Colon (tissue), 2 donors: Measurements from ENCODE around the gene PARS2.
A peak's percentile ranks its signal among the peaks of the same experiment; 100 is the strongest.

ENCODE experiments used
- FAIRE-seq: peaks from 2 replicates; lab custom pipeline; 2012; peaks lifted over from hg19 to GRCh38; lab: Jason Lieb, UNC
- donor health status: control.
- donor health status: control.

Gene PARS2

DNA sequence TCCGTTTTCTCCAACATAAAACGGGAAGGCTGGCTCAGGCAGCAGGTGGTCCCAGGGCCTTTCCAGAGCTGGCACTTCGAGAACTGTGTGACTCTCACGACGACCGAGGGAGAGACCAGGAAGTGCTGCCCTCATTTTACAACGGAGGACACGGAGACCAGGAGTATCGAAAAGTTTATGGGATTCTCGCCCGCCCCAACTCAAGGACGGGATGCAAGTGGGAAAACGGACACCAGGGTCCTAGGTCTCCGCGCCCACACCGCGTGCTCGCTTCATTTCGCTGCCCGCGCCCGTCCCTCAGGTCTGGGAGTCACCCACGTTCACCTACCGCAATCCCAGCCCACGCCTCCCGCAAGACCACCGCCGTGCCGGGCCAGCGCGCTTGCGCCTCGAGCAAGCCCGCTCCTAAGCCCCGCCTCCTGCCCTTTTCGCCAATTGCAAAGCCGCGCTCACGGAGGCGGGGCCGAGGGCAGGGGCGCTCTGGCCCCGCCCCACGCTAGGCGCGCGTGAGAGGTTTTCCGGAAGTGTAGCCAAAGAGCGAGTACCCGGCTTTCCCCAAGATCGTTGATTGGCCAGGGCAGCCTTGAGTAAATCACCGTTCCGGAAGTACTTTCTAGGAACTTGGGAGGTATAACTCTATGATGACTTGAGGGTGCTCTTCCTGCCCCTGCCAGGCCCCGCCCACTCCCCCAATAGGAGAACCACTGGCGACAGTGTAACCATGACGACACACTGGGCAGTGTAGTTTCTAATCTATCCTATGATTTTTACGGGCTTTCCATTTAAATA lies at the start of gene PARS2:
Gene PARS2 (minus strand): TSS at position 391 of the 789 bp plus-strand sequence. CDS start 5,362 bp downstream, outside the sequence.
- peak; percentile 95 for FAIRE-seq

DNA sequence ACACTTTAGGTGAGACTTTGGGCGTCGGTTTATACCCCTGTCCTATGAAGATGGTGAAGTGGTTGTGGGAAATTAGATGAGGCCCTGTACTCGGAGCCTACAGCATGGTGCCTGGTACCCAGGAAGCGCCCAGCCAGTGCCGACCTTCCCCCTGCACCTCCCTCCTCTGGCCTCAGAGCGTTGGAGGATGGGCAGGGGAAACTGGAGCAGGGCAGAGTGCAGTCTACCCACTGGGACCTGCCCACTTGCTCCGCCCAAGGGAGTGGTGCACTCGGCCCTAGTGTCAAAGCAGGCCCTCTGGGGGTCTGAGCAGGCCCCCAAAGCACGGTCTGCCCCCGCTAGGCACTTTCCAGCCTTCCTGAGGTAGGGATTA lies 49.8 kb upstream of the PARS2 start:
- FAIRE-seq = no peak

DNA sequence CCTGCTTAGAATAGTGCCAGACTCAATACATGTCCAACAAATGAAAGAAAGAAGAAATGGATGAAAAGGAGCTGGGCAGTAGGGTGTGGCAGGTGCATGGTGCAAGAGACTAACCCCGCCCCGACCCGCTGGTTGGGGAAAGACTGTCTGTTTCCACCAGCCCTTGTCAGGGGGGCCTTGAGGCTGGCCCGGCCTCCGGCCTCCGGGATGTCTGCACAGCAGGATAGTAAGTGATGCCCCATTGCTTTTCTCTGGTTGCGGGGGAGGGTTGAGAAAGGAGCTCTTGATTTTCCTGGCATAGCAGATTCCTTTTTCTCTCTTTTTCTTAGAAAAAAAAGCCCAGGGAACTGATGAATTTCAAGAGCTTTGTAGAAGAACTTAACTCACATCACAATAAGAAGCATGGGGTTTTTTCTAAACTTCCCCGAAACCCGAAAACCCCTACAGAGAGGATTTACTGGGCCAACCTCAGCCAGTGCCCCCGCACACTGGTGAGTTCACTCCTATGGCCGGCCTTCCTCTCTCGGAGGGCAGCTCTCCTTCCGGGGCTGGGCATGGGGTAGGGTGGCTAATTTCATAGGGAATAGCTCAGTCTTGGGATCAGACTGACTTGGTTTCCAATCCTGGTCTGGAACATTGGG lies 49.3 kb upstream of the PARS2 start:
- no peak for FAIRE-seq

DNA sequence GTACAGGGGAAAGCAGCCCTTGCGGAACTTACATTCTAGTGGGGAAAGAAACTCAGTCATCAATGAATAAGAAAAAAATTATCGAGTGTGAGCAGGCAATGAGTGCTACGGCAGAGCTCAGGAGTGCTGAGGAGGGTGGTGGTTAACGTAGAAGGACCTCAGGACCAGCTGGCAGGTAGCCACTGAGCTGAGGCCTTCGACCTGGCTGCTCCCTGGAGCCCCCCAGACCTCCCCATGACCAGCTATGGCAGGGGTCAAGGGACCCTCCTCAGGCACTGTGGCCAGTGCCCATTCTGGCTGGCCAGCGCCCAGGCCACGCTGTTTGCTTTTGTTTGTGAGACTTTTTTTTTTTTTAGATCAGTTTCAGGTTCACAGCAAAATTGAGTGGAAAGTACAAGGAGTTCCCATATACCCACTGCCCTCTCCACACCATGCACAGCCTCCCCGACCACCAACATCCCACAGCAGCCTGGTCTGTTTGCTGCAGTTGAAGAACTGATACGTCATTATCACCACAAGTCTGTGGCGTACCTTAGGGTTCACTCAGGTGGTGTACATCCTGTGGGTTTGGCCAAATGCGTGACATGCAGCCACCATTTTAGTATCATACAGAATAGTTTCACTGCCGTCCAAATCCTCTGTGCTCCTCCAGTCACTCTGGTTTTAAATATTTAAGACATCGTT lies 48.6 kb upstream of the PARS2 start:
- FAIRE-seq = no peak

DNA sequence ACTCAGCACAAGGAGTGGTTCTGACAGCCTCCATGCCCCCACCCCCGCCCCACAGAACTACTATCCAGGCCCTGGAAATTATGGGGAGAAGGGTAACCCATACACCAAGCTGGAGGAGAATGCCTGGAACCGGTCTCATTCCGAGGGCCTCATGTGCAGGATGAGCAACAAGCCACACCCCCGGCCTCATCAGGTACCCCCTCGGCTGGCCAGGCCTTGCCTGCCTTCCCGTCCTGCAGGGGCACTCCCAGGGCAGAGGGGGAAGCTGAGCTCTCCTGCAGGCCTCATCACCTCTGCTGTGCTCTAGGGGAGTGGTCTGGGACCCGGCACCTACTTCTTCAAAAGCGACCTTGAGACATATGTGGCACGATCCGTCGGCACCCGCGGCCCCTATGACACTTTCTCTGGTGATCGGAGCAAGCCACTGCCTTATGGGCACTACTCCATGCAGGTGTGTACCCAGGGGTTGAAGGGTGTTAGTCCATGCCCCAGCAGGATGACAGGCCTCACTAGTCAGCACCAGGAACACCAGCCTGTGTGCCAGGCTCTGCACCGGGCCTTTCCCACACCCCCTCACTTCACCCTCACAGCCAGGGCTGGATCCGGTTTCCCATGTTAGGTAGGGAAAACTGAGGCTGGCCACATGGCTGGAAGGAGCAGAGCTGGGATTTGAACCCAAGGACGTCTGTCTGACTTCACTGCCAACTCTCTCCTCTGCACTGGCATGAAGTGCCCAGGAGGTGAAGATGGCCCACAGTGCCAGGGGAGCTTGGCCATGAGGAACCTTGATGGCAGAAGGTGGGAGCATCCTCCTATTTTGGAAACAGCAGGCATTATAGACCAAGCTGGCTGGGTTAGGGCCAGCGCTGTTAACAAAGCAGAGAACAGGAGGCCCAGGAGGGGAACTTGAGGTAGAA lies 47.7 kb upstream of the PARS2 start:
- no peak for FAIRE-seq

DNA sequence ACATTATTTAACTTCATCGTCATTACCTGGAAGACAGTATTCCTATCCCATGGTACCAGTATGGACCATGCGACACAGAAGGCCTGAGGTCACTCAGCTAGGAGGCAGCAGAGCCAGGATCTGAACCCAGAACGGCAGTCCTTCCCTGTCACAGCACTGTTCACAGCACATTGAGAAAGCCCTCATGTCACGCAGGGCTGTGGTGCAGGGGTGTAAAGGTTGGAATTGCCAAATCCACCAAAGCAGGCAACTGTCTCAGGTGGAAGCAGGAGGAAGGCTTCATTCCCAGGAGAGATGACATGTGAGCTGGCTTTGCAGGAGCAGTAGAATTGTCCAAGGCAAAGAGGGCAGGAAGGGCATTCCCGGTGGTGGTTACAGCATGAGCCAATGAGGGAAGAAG lies 46.7 kb upstream of the PARS2 start:
- FAIRE-seq = no peak

DNA sequence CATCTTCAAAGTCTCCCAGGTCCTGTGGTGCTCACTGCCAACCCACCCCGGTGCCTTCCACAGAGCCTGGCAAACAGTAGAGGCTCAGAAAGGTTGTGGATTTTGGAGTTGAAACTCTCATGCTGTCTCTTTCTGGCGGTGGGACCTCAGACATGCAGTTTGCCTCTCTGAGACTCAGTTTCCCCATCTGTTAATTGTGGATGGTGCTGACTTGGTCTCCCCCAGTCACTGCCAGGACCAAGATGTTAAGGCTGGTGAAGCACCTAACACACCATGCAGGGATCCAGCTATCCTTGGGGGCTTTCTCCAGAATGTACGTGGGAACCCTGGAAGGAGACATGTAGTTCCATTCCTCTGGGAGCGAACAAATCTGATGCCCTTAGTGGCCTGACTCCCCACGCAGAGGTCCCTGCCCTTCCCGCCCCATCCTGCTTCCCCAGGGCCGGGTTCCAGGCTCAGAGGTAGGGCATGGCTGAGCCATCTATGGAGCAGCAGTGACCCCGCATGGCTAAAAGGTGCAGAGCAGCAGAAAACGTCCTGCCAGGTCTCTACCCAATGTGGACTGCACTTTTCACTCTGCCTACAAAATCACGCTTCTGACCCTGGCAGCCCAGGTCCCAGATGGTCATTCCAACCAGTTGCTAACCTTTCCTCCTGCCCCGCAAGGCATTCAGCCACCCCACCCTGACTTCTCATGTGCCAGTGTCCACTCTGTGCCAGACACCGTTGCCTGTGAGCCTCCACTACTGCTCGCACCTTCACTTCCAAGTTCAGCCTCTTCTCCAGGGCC lies 46.0 kb upstream of the PARS2 start:
- FAIRE-seq = no peak

DNA sequence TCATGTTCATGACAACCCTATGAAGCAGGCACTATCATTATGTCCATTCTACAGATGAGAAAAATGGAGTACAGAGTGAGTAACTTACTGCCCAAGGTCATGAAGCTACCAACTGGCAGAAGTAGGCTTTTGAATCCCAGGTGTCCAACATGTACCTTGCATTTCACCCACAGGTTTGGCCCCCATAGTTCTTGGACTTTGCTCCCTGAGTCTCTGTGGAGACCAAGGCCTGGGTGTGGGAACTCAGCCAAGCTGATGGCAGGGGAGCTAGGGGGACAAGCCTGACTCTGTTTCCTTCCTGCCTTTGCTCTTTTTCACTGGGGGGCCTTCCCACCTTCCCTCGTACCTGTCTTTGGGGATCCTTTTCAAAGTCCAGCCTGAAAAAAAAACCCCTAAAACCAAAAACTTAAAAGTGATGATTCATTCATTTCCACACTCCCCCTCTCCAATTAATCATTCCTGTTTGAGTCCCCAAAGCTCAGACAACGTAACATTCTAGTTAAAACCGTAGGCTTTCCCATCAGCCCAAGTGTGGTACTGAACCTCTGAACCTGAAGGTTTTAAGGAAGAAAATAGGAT lies 45.3 kb upstream of the PARS2 start:
- FAIRE-seq = no peak

DNA sequence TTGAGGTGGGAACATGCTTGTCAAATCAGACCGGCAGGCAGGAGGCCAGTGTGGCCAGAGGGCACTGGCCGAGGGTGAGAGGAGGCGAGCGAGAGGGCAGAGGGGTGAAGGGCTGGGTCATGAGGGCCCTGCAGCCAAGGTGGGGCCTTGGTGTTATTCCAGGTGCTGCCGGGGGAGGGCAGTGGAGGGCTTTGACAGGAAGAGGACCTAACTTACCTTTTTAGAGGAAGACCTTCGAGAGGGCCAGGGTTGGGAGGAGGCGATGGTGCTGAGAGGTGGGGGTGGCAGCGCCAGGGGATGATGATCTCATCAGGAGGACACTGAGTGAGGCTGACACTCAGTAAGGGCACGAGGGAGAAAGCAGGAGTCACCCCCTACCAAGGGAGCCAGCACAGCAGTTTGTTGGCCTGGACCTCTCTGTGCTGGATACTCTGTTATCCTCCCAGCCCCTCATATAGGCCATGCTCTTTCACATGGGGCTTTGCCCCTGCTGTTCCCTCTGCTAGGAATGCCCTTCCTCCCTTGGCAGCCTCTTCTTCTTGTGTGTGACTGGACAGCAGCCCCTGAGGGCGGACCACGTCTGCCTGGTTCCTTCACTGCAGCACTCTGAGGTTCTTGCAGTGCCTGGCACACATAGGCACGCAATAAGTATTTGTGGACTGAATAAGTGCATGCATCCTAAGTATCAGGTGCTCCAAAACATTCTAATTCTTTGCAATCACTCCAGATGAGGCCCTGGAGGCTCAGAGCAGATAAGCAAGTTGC lies 44.3 kb upstream of the PARS2 start:
- no peak for FAIRE-seq

DNA sequence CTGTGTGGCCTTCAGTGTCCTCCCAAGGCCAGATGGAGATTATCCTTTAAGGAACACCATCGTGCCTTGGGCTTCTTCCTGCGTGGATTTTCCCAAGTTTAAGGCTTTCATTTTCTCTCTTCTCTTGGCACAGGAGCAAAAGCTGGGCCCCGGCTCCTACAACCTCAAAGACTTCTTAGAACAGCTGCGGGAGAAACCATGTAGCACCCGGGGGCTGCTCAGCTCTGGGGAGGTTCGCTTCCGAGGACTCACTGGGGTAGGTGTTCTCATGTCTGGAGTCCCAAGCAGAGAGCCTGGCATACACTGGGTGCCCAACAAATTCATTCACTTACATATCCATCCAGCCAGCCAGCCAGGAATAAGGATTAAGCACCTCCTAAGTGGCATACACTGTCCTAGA lies 43.4 kb upstream of the PARS2 start:
- no peak for FAIRE-seq

DNA sequence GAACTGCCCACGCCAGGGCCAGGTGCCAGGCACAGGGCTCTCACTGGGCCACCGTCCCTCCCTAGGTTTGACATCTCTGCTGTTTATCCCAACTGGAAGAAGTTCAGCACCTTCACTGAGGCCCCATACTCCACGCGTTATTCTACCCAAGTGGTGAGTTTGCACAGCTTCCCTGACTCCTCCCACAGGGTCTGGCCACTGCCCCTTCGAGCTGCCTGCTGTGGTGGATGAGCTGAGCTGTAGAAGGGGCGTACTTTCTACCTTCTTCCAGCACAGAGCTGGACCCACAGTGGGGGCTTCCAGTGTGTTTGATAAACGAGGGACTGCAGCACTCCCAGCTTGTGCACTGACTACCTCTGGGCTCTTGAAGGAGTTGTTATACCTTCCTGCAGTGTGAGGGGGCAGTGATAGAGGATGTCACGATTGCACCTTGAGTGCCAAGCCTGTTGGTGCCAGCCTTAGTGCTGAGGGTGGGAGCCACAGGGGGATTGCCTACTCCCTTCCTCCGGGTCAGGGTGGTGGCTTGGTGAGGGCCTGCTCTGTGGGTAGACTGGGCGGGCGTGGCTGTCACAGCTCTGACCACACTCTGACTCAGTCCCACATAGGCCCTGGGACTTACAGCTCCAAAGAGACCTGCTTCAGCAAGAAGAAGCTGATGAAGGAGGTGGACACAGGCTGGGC lies 42.7 kb upstream of the PARS2 start:
- FAIRE-seq = no peak

DNA sequence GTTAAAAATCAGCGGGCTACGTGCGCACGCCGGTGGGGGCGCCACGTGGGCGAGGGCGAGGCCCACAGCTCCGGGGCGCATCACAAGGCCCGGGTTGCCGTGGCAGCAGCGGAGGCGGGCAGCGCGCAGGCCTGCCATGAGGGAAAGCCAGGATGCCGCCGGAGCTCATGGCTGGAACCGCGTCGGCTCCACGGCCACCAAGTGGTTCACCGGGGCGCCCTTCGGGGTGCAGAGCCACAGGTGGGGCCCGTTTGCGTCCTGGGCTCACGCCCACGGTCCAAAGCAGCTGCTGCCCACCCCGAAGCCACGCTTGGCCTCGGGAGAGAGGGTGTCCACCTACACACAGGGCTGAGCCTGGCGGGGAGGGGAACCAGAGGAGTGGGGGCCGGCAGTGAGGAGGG lies 41.7 kb upstream of the PARS2 start:
- no peak for FAIRE-seq

DNA sequence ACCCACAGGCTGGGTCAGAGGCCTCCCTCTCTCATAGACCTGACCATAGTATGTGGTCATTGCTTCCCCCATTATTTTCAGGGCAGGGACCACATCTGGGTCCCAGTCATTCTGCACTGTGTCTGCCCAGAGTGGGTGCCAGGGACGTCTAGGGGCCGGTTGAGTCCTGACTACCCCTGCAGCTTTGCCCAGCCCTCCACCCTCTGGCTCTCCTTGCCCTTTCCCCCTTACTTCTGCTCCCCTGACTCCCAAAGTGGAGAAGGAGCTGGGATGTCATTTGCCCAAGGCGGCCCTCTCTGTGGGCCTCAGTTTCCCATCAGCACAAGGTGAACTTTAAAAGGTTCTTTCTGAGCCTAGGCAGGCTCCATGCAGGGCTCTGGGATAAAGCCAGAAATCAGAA lies 41.1 kb upstream of the PARS2 start:
- FAIRE-seq = no peak

DNA sequence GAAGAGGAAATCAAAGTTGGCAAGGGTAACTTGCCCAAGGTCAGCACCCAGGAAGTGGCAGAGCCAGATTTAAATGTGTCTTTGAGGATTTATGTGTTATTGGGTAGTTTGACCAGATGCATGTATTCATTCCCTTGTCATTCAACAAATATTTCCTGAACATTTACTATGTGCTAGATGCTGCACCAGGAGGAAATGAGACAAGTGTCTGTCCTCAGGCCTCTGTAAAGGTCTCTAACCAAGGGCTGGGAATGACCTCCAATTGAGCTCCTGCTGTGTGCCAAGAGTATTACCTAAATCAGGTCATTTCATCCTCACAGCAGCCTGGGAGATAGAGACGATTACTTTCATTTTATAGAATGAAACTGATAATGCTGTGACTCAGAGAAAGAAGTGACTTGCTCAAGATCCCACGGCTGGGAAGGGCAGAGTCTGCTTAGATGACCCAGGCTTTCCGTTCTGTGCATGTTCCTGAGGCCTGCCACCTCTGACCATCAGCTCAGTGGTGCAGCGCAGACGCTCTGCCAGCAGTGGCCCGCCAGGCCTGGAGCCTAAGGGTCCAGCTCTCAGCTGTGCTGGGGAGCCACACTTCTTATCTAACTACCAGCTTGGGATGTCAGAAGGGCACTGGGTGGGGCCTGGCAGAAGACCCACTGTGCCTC lies 40.3 kb upstream of the PARS2 start:
- FAIRE-seq = no peak

DNA sequence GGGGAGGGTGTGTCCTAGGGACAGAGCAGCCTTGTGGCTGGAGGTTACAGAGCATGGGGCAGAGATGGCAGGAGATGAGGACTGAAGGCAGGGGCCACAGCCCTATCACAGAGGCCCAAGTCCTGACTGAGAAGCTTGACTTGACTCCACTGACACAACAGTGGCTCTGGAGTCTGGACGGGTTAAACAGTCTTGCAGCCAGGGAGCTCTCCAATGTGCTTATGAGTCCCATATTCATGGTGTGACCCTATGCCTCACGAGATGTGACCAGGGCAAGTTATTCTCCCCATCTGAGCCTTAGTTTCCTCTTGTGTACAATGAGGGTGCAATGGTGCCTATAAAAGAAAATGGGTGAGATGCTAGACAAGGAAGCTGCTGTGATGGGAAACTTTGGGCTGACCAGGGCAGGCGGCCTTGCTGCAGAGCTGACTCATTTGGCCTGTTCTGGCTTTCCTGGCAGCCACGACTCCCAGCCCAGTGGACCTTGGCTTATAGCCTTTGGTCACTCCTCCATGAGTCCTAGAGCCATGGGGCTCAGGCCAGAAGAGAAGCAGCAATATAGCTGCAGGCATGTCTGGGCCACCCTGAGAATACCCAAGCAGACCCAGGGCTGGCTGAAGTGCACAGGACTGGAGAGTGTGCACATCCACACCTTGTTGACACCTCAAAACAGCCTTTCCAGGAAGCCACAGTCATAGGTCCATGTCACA lies 39.6 kb upstream of the PARS2 start:
- FAIRE-seq = no peak

DNA sequence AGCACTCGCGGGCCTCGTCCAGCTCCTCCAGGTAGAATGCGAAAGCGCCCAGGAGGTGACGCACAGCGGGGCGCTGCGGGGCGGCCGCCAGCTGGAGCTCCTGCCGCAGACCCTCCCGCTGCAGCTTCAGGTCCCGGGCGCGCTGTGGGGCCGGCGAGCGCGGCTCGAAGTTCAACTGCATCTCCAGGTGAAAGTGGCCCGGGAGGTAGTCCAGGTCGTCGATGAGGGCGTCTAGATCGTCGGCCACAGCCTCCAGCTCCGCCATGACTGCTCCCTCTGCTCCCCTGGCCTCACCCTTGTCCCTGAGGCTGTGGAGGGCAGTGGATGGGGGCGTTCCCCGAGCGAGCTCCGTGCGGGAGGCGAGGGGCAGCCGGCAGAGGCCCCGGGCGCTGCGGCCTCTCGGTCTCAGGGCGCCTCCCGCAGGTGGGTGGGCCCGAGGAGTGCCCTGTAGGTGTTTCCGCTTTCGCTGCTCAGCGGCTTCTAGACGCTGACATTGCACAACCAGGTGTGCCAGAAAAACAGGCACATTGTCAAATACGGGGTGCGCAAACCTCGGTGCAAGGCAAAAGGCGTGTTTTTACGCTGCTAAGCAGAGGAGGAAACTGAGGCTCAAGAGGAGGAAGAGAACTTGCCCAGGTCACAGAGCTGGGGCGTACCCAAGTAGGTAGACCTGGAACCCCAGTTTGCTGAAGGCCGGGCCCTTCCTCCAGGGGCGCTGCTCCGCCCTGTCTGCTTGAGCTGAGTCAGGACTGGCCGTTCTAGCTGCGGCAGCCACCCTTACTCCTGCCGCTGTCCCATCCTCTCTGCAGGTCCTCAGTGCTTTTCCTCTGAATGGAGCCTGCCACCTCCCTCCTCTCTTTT lies 36.8 kb upstream of the PARS2 start, which contains the start of gene TTC22:
Gene TTC22 (minus strand): TSS at position 425 of the 861 bp plus-strand sequence. CDS start 160 bp downstream, at position 265.
- no peak for FAIRE-seq
